Measurements from ENCODE around the gene LSG1.

Gene LSG1

GRCh38 chr3:194671900-194672808, at the start of gene LSG1:
Gene LSG1 (minus strand): TSS chr3:194672191. CDS start chr3:194672162, 29 bp downstream.
- TF ChIP-seq ZFX (IDR thresholded peaks at IDR 0.05; ENCODE audit: borderline replicate concordance) = no peak
- no peak for TF ChIP-seq CTCF (IDR thresholded peaks at IDR 0.05)
- peak within 1 kb of the TSS; percentile 78 for H3K27ac ChIP-seq

GRCh38 chr3:194720048-194720447, 48.1 kb upstream of the LSG1 start:
- H3K27ac ChIP-seq = no peak overlapping the region
- TF ChIP-seq CTCF (IDR thresholded peaks at IDR 0.05) (no peak), ZFX (IDR thresholded peaks at IDR 0.05; ENCODE audit: borderline replicate concordance) (no peak)

- no peak for TF ChIP-seq CTCF (IDR thresholded peaks at IDR 0.05)
- no peak for TF ChIP-seq ZFX (IDR thresholded peaks at IDR 0.05; ENCODE audit: borderline replicate concordance)
- no peak overlapping the region for H3K27ac ChIP-seq
Observed at GRCh38 chr3:194718079-194718478, 46.1 kb upstream of the LSG1 start.

GRCh38 chr3:194715022-194715800, 43.2 kb upstream of the LSG1 start:
- no peak for TF ChIP-seq ZFX (IDR thresholded peaks at IDR 0.05; ENCODE audit: borderline replicate concordance)
- TF ChIP-seq CTCF (IDR thresholded peaks at IDR 0.05) = no peak
- H3K27ac ChIP-seq = no peak overlapping the region

- H3K27ac ChIP-seq = no peak overlapping the region
- TF ChIP-seq ZFX (IDR thresholded peaks at IDR 0.05; ENCODE audit: borderline replicate concordance) (no peak), CTCF (IDR thresholded peaks at IDR 0.05) (no peak)
Observed at GRCh38 chr3:194714564-194714963, 42.6 kb upstream of the LSG1 start.

GRCh38 chr3:194714137-194714455, 42.1 kb upstream of the LSG1 start:
- TF ChIP-seq ZFX (IDR thresholded peaks at IDR 0.05; ENCODE audit: borderline replicate concordance) = no peak
- TF ChIP-seq CTCF (IDR thresholded peaks at IDR 0.05) = no peak
- H3K27ac ChIP-seq = no peak overlapping the region

Data from 22Rv1 (cell line).